ENCODE measurements around the gene UPP2.

Gene UPP2

GRCh38 chr2:158101384-158101926 lies at the start of gene UPP2:
Gene UPP2 (plus strand): TSS chr2:158101876. CDS start chr2:158102064, 188 bp downstream.
- Histone ChIP-seq H2AFZ (ENCODE audit: low read depth, low read length) (no peak within 1 kb of the TSS), H3K4me1 (ENCODE audit: insufficient read depth, low read length) (no peaks in the 10 kb centered on the region), H3K9me3 (ENCODE audit: low read length) (no peaks in the 10 kb centered on the region), H3K36me3 (ENCODE audit: insufficient read depth, low read length) (no peaks in the 10 kb centered on the region), H3K4me3 (ENCODE audit: low read length) (no peak within 1 kb of the TSS), H3K27me3 (ENCODE audit: insufficient read depth, low read length) (no peaks in the 10 kb centered on the region)

GRCh38 chr2:158052761-158053160 lies 48.9 kb upstream of the UPP2 start:
- H3K4me1 ChIP-seq (ENCODE audit: insufficient read depth, low read length): no peaks in the 10 kb centered on the region
- no peaks in the 10 kb centered on the region for H3K9me3 ChIP-seq (ENCODE audit: low read length)
- H3K36me3 ChIP-seq (ENCODE audit: insufficient read depth, low read length): no peaks in the 10 kb centered on the region
- no peak overlapping the region for H3K4me3 ChIP-seq (ENCODE audit: low read length)
- peaks cover 2% of the 10 kb centered on the region for H3K27me3 ChIP-seq (ENCODE audit: insufficient read depth, low read length)
- no peak overlapping the region for H2AFZ ChIP-seq (ENCODE audit: low read depth, low read length)

GRCh38 chr2:158056875-158057274 lies 44.8 kb upstream of the UPP2 start:
- Histone ChIP-seq H3K9me3 (ENCODE audit: low read length) (no peaks in the 10 kb centered on the region), H3K36me3 (ENCODE audit: insufficient read depth, low read length) (no peaks in the 10 kb centered on the region), H3K27me3 (ENCODE audit: insufficient read depth, low read length) (peaks cover 2% of the 10 kb centered on the region), H3K4me3 (ENCODE audit: low read length) (no peak overlapping the region), H2AFZ (ENCODE audit: low read depth, low read length) (no peak overlapping the region), H3K4me1 (ENCODE audit: insufficient read depth, low read length) (no peaks in the 10 kb centered on the region)

GRCh38 chr2:158060160-158060834 lies 41.4 kb upstream of the UPP2 start:
- H3K27me3 ChIP-seq (ENCODE audit: insufficient read depth, low read length): no peaks in the 10 kb centered on the region
- H3K4me1 ChIP-seq (ENCODE audit: insufficient read depth, low read length): no peaks in the 10 kb centered on the region
- H3K36me3 ChIP-seq (ENCODE audit: insufficient read depth, low read length): no peaks in the 10 kb centered on the region
- no peak overlapping the region for H3K4me3 ChIP-seq (ENCODE audit: low read length)
- no peaks in the 10 kb centered on the region for H3K9me3 ChIP-seq (ENCODE audit: low read length)
- no peak overlapping the region for H2AFZ ChIP-seq (ENCODE audit: low read depth, low read length)

- no peaks in the 10 kb centered on the region for H3K36me3 ChIP-seq (ENCODE audit: insufficient read depth, low read length)
- no peak overlapping the region for H2AFZ ChIP-seq (ENCODE audit: low read depth, low read length)
- H3K9me3 ChIP-seq (ENCODE audit: low read length): no peaks in the 10 kb centered on the region
- no peaks in the 10 kb centered on the region for H3K4me1 ChIP-seq (ENCODE audit: insufficient read depth, low read length)
- no peak overlapping the region for H3K4me3 ChIP-seq (ENCODE audit: low read length)
- no peaks in the 10 kb centered on the region for H3K27me3 ChIP-seq (ENCODE audit: insufficient read depth, low read length)
Observed at GRCh38 chr2:158060835-158061435, 40.7 kb upstream of the UPP2 start.

GRCh38 chr2:158061763-158062162 lies 39.9 kb upstream of the UPP2 start:
- H3K9me3 ChIP-seq (ENCODE audit: low read length): no peaks in the 10 kb centered on the region
- no peaks in the 10 kb centered on the region for H3K36me3 ChIP-seq (ENCODE audit: insufficient read depth, low read length)
- H3K27me3 ChIP-seq (ENCODE audit: insufficient read depth, low read length): no peaks in the 10 kb centered on the region
- H3K4me1 ChIP-seq (ENCODE audit: insufficient read depth, low read length): no peaks in the 10 kb centered on the region
- no peak overlapping the region for H3K4me3 ChIP-seq (ENCODE audit: low read length)
- no peak overlapping the region for H2AFZ ChIP-seq (ENCODE audit: low read depth, low read length)

DNA sequence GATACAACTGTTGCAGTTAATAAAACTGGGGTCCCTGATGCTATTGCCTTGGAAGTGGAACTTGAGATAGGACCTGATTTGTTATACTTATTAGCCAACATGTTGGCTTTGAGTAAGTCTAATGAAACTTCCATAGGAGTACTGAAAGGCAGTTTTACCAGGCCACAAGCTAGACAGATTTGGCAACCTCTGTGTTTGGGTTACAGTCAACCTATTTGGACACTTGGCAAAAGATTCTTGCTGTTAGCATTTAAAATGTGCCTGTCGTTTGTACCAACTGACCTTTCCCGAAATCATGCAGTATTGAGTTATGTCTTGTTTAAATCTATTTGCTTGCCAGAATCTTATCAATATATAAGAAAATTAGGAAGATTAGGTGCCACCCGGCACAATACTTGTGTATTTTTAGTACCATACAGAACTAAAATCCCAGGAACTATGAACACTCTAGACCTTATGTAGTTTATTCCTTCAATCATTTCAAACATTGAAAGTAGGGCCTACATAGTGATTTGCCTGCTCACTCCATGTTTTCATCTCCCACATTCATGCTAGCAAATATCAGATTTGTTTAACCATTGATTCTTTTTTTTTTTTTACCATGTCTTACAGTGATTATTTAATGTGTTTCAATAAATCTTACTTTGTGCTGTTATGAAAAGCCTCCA lies 35.5 kb upstream of the UPP2 start:
- Histone ChIP-seq H3K36me3 (ENCODE audit: insufficient read depth, low read length) (no peaks in the 10 kb centered on the region), H3K4me3 (ENCODE audit: low read length) (no peak overlapping the region), H3K27me3 (ENCODE audit: insufficient read depth, low read length) (no peaks in the 10 kb centered on the region), H3K9me3 (ENCODE audit: low read length) (no peaks in the 10 kb centered on the region), H3K4me1 (ENCODE audit: insufficient read depth, low read length) (no peaks in the 10 kb centered on the region), H2AFZ (ENCODE audit: low read depth, low read length) (no peak overlapping the region)

DNA sequence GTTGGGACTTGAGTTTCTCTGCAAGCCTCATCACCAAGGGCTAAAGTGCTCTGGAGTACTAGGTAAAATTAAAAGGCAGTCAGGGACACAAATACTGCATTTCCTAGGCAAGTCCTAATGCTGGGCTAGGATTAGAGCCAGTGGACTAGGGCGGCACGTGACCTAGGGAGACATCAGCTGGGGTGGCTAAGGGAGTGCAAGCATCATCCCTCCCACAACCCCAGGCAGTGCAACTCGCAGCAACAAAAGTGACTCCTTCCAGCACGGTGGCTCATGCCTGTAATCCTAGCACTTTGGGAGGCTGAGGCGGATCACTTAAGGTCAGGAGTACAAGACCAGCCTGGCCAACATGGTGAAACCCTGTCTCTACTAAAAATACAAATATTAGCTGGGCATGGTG lies 30.7 kb upstream of the UPP2 start:
- Histone ChIP-seq H2AFZ (ENCODE audit: low read depth, low read length) (no peak overlapping the region), H3K27me3 (ENCODE audit: insufficient read depth, low read length) (no peaks in the 10 kb centered on the region)

DNA sequence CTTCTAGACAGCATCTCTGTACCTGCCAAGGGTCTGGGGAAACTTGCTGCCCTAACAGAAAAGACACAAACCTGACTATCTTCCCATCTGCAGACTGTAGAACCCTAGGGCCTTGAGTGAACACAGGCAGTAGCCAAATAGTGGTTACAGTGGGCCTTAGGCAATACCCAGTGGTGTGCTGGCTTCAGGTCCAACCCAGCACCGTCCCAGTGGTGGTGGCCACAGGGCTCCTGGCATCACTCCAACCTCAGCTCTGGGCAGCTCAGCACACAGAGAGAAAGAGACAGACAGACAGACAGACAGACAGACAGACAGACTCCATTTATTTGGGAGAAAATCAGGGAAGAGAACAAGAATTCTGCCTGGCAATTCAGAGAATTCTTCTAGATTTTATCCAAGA lies 29.3 kb upstream of the UPP2 start:
- Histone ChIP-seq H3K36me3 (ENCODE audit: insufficient read depth, low read length) (no peaks in the 10 kb centered on the region), H3K4me3 (ENCODE audit: low read length) (no peak overlapping the region), H3K27me3 (ENCODE audit: insufficient read depth, low read length) (no peaks in the 10 kb centered on the region), H2AFZ (ENCODE audit: low read depth, low read length) (no peak overlapping the region), H3K4me1 (ENCODE audit: insufficient read depth, low read length) (no peaks in the 10 kb centered on the region), H3K9me3 (ENCODE audit: low read length) (no peaks in the 10 kb centered on the region)

More for the DNA sequence above, 30.7 kb upstream of the UPP2 start:
- no peak overlapping the region for H3K4me3 ChIP-seq (ENCODE audit: low read length)
- no peaks in the 10 kb centered on the region for H3K36me3 ChIP-seq (ENCODE audit: insufficient read depth, low read length)
- no peaks in the 10 kb centered on the region for H3K4me1 ChIP-seq (ENCODE audit: insufficient read depth, low read length)
- no peaks in the 10 kb centered on the region for H3K9me3 ChIP-seq (ENCODE audit: low read length)

- no peaks in the 10 kb centered on the region for H3K4me1 ChIP-seq (ENCODE audit: insufficient read depth, low read length)
- no peak overlapping the region for H3K4me3 ChIP-seq (ENCODE audit: low read length)
- H3K36me3 ChIP-seq (ENCODE audit: insufficient read depth, low read length): no peaks in the 10 kb centered on the region
- no peaks in the 10 kb centered on the region for H3K9me3 ChIP-seq (ENCODE audit: low read length)
- H2AFZ ChIP-seq (ENCODE audit: low read depth, low read length): no peak overlapping the region
- no peaks in the 10 kb centered on the region for H3K27me3 ChIP-seq (ENCODE audit: insufficient read depth, low read length)
Observed at GRCh38 chr2:158079672-158080071, 22.0 kb upstream of the UPP2 start.

DNA sequence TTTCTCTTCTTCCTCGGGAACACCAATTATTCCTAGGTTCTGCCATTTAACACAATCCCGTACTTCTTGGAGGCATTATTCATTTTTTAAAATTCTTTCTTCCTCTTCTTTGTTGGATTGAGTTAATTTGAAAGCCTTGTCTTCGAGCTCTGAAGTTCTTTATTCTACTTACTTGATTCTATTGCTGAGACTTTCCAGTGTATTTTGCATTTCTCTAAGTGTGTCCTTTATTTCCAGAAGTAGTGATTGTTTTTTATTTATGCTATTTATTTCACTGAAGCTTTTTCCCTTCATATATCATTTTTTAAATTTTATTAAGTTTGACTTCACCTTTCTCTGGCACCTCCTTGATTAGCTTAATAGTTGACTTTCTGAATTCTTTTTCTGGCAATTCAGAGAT lies 13.6 kb upstream of the UPP2 start:
- Histone ChIP-seq H3K36me3 (ENCODE audit: insufficient read depth, low read length) (no peaks in the 10 kb centered on the region), H2AFZ (ENCODE audit: low read depth, low read length) (no peak overlapping the region), H3K4me3 (ENCODE audit: low read length) (no peak overlapping the region), H3K27me3 (ENCODE audit: insufficient read depth, low read length) (no peaks in the 10 kb centered on the region), H3K9me3 (ENCODE audit: low read length) (no peaks in the 10 kb centered on the region), H3K4me1 (ENCODE audit: insufficient read depth, low read length) (no peaks in the 10 kb centered on the region)

DNA sequence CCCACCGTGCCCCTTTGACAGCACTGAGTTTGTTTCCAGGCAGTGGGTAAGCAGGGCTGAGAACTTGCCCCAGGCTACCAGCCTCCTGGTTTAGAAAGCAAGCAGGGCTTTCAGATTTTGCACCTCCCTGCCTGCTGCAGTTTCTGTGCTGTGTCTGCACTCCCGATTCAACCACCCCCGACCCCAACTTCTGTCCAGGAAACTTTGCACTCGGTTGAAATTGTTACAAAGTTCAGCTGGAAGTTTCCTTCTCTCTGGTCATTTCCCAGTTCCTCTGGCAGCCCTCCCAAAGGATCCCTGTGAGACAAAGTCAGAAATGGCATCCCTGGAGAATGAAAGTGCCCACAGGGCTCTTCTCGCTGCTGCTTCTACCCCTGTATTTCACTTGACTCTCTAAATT lies 12.4 kb upstream of the UPP2 start:
- Histone ChIP-seq H3K4me1 (ENCODE audit: insufficient read depth, low read length) (no peaks in the 10 kb centered on the region), H3K9me3 (ENCODE audit: low read length) (no peaks in the 10 kb centered on the region), H3K36me3 (ENCODE audit: insufficient read depth, low read length) (no peaks in the 10 kb centered on the region), H3K27me3 (ENCODE audit: insufficient read depth, low read length) (no peaks in the 10 kb centered on the region), H2AFZ (ENCODE audit: low read depth, low read length) (no peak overlapping the region), H3K4me3 (ENCODE audit: low read length) (no peak overlapping the region)

- Histone ChIP-seq H2AFZ (ENCODE audit: low read depth, low read length) (no peak overlapping the region), H3K4me1 (ENCODE audit: insufficient read depth, low read length) (no peaks in the 10 kb centered on the region), H3K4me3 (ENCODE audit: low read length) (no peak overlapping the region), H3K9me3 (ENCODE audit: low read length) (no peaks in the 10 kb centered on the region), H3K36me3 (ENCODE audit: insufficient read depth, low read length) (no peaks in the 10 kb centered on the region), H3K27me3 (ENCODE audit: insufficient read depth, low read length) (no peaks in the 10 kb centered on the region)
Observed at GRCh38 chr2:158091647-158092046, 10.0 kb upstream of the UPP2 start.
